GM12878 (cell line): ENCODE data around the gene COPS6. TPM values are rescaled to one million over a fixed set of nuclear protein-coding genes. Genes with fewer than 3 reads are reported as not detected.

Experiments
- BRCA1 ChIP-seq: IDR thresholded peaks from 2 replicates; pipeline ENCODE4 v1.6.1; 2011; ENCODE audit warnings: low read depth, low read length, improper control_type of control experiment
- CEBPZ ChIP-seq: fragments of 150-350 bp; IDR thresholded peaks from 2 replicates; pipeline ENCODE4 v1.6.1; 2016; ENCODE audit warnings: low read depth, low read length
- CREB1 ChIP-seq: IDR thresholded peaks from 2 replicates; pipeline ENCODE4 v1.6.1; 2012; ENCODE audit warnings: low read depth, mild to moderate bottlenecking, inconsistent platforms
- EP300 ChIP-seq, 2 experiments: fragments of 150-350 bp in 1 of 2; IDR thresholded peaks; 2 replicates each; pipeline ENCODE4 v1.6.1; 2011 to 2012; ENCODE audit warnings: low read depth in 2 of 2, low read length in 2 of 2, borderline replicate concordance in 1 of 2, improper control_type of control experiment in 1 of 2, inconsistent platforms in 1 of 2; ENCODE audit not compliant: control insufficient read depth in 1 of 2
- FOXK2 ChIP-seq: fragments of 450-650 bp; IDR thresholded peaks from 2 replicates; pipeline ENCODE4 v1.6.1; 2017; ENCODE audit warnings: mild to moderate bottlenecking, moderate library complexity
- GABPA ChIP-seq: IDR thresholded peaks from 2 replicates; pipeline ENCODE4 v1.6.1; 2014; ENCODE audit warnings: antibody characterized with exemption, low read depth, mild to moderate bottlenecking, inconsistent platforms
- MTA3 ChIP-seq: IDR thresholded peaks from 2 replicates; pipeline ENCODE4 v1.6.1; 2012; ENCODE audit warnings: low read length, inconsistent platforms, borderline replicate concordance
- MXI1 ChIP-seq: fragments of 150-350 bp; IDR thresholded peaks from 2 replicates; pipeline ENCODE4 v1.6.1; 2011; ENCODE audit warnings: low read depth, mild to moderate bottlenecking, inconsistent platforms, low read length, improper control_type of control experiment
- NFIC ChIP-seq: IDR thresholded peaks from 2 replicates; pipeline ENCODE4 v1.6.1; 2012; ENCODE audit warnings: low read depth, mild to moderate bottlenecking, inconsistent platforms, low read length, moderate library complexity
- PML ChIP-seq: IDR thresholded peaks from 2 replicates; pipeline ENCODE4 v1.6.1; 2012; ENCODE audit warnings: low read length, inconsistent platforms
- RCOR1 ChIP-seq: conservative IDR thresholded peaks from 2 replicates; pipeline ENCODE4 v1.6.1; 2012; ENCODE audit warnings: low read depth, low read length, improper control_type of control experiment
- SIN3A ChIP-seq: IDR thresholded peaks from 2 replicates; pipeline ENCODE4 v1.6.1; 2012; ENCODE audit warnings: low read depth, low read length, improper control_type of control experiment
- SKIL ChIP-seq: fragments of 450-650 bp; IDR thresholded peaks from 2 replicates; pipeline ENCODE4 v1.6.1; 2017; ENCODE audit warnings: mild to moderate bottlenecking, low read depth, inconsistent platforms; ENCODE audit not compliant: poor library complexity, severe bottlenecking
- SMC3 ChIP-seq: IDR thresholded peaks from 2 replicates; pipeline ENCODE4 v1.6.1; 2011; ENCODE audit warnings: low read length, improper control_type of control experiment, borderline replicate concordance
- SREBF2 ChIP-seq: IDR thresholded peaks from 2 replicates; pipeline ENCODE4 v1.6.1; 2012; ENCODE audit warnings: mild to moderate bottlenecking, low read length
- SUPT20H ChIP-seq: IDR thresholded peaks from 2 replicates; pipeline ENCODE4 v1.6.1; 2011; ENCODE audit warnings: low read depth, mild to moderate bottlenecking, low read length, moderate library complexity, borderline replicate concordance; ENCODE audit not compliant: control insufficient read depth
- SUZ12 ChIP-seq: fragments of 200-600 bp; sonication (generic); IDR thresholded peaks from one replicate; pipeline ENCODE4 v1.6.1; 2018; ENCODE audit warnings: antibody characterized with exemption, mild to moderate bottlenecking; ENCODE audit not compliant: unreplicated experiment
- ZNF592 ChIP-seq: fragments of 450-650 bp; IDR thresholded peaks from 2 replicates; pipeline ENCODE4 v1.6.1; 2017; ENCODE audit warnings: mild to moderate bottlenecking, moderate library complexity
- polyA plus RNA-seq, 11 experiments: library from polyadenylated mRNA; depleted of rRNA in 4 of 11; unstranded in 6 of 11; stranded (reverse) in 5 of 11; fragments of >200 nt; fragmentation: Nextera tagmentation in 4 of 11; fragmentation: Illumina TruSeq in 1 of 11; extraction: Ambion mirVana in 4 of 11; extraction: Trizol in 1 of 11; gene quantifications; 1 replicate in 1 of 11; 2 replicates in 10 of 11; pipeline versions ENCODE4 v1.2.1 to v1.2.3, GENCODE V29; 2011 to 2016; ENCODE audit warnings: inconsistent platforms in 2 of 11, missing spikeins in 2 of 11, low read depth in 1 of 11
- total RNA-seq, 4 experiments: library from RNA; depleted of rRNA in 3 of 4; stranded (reverse); fragments of >200 nt in 3 of 4; fragmentation: Illumina TruSeq in 1 of 4; extraction: Trizol in 1 of 4; gene quantifications; 2 replicates each; pipeline versions ENCODE4 v1.2.1 to v1.2.3, GENCODE V29; 2013 to 2021

Gene COPS6
- total and polyA plus RNA-seq, 10 of the 15 experiments (the other 5 are each of a cell fraction or from before 2014, with no cell fraction given): 28.5 to 182 (median 81.5) TPM

GRCh38 chr7:100088621-100089457 is at the start of gene COPS6 (continued):
- TF ChIP-seq SKIL: no peak
- no peak for TF ChIP-seq FOXK2
- no peak for TF ChIP-seq CEBPZ
- TF ChIP-seq BRCA1: no peak; the same call in 1 of the 2 replicates
- no peak for TF ChIP-seq EP300 (IDR thresholded peaks at IDR 0.05; ENCODE audit: borderline replicate concordance in 1 of 2, control insufficient read depth in 1 of 2, low read depth in 2 of 2, low read length in 2 of 2)
- no peak for TF ChIP-seq ZNF592
- TF ChIP-seq MTA3: no peak
- peak; percentile 55 for TF ChIP-seq CREB1
- TF ChIP-seq SIN3A: no peak
- no peak for TF ChIP-seq GABPA
- no peak for TF ChIP-seq SMC3
- no peak for TF ChIP-seq SUPT20H
- TF ChIP-seq SREBF2: no peak
- no peak for TF ChIP-seq SUZ12
- no peak for TF ChIP-seq RCOR1
- no peak for TF ChIP-seq NFIC
- TF ChIP-seq PML: peak; percentile 56; the same call in 1 of the 2 replicates
- no peak; the same call in 1 of the 2 replicates for TF ChIP-seq MXI1
